Gastrocnemius medialis (tissue), 4 donors: ENCODE measurements around the gene MEPE. TPM values are rescaled to one million over a fixed set of nuclear protein-coding genes. Genes with fewer than 3 reads are reported as not detected.

Source experiments
- ATAC-seq, 2 donors: fragments of 150-250 bp; one replicate each; pipeline ENCODE4 v1.9.1; 2016
- DNase-seq, 2 donors: peaks; one replicate each; pipeline ENCODE4 v3.0.0-alpha.2; 2019
- H3K27ac ChIP-seq, 4 donors: fragments of 200-600 bp; sonication (generic); 1 replicate in 1 of 4; 2 replicates in 3 of 4; pipeline ENCODE4 v1.5.1; 2016 to 2018; ENCODE audit warnings: mild to moderate bottlenecking in 2 of 4, moderate library complexity in 1 of 4
- H3K27me3 ChIP-seq, 3 donors: fragments of 200-600 bp; sonication (generic) in 2 of 3; 1 replicate in 1 of 3; 2 replicates in 2 of 3; pipeline versions ENCODE4 v1.5.1 to v1.6.0; 2016 to 2019; ENCODE audit warnings: mild to moderate bottlenecking in 1 of 3, moderate library complexity in 1 of 3
- H3K36me3 ChIP-seq, 2 donors: fragments of 200-600 bp; sonication (generic) in 1 of 2; one replicate each; pipeline ENCODE4 v1.5.1; 2017 to 2018
- H3K4me1 ChIP-seq, 2 donors: fragments of 200-600 bp; sonication (generic) in 1 of 2; one replicate each; pipeline ENCODE4 v1.5.1; 2016 to 2017; ENCODE audit warnings: mild to moderate bottlenecking in 2 of 2
- H3K4me3 ChIP-seq, 4 donors: fragments of 200-600 bp; sonication (generic) in 3 of 4; 1 replicate in 1 of 4; 2 replicates in 3 of 4; pipeline ENCODE4 v1.5.1; 2016 to 2019; ENCODE audit warnings: mild to moderate bottlenecking in 2 of 4
- H3K9me3 ChIP-seq, 3 donors: fragments of 200-600 bp; sonication (generic) in 2 of 3; 1 replicate in 1 of 3; 2 replicates in 2 of 3; pipeline ENCODE4 v1.5.1; 2016 to 2019
- POLR2A ChIP-seq, 2 donors: fragments of 450-650 bp; IDR thresholded peaks; one replicate each; pipeline ENCODE4 v1.6.1; 2017; ENCODE audit warnings: antibody characterized with exemption in 2 of 2, mild to moderate bottlenecking in 2 of 2, moderate library complexity in 2 of 2
- in situ Hi-C, 4 donors: fragments of 200-750 bp; cut with MboI; loops; one replicate each; pipeline versions ENCODE4 v1.15.0 to v1.8.0; 2017; ENCODE audit warnings: low sequenced_read_pairs in 4 of 4
- intact Hi-C: fragments of 100-400 bp; cut with DNase I; formaldehyde crosslinking; loops from one replicate; pipeline ENCODE4 v1.15.1; 2023; ENCODE audit warnings: low total_unique reads
- total RNA-seq, 4 donors: library from RNA; depleted of rRNA; stranded (reverse); fragments of >200 nt; gene quantifications; one replicate each; pipeline versions ENCODE4 v1.1.0 to v1.2.3, GENCODE V29; 2016
- TF ChIP-seq, protein P1 (sequence below), 5 experiments: fragments of 450-650 bp in 3 of 5; fragments of 200-600 bp in 2 of 5; sonication (generic) in 2 of 5; IDR thresholded peaks in 4 of 5; conservative IDR thresholded peaks in 1 of 5; 1 replicate in 4 of 5; 2 replicates in 1 of 5; pipeline ENCODE4 v1.5.1; 2016 to 2019; ENCODE audit warnings: antibody characterized with exemption in 5 of 5, mild to moderate bottlenecking in 3 of 5, moderate library complexity in 3 of 5

The MEPE gene
- total RNA-seq, 4 donors from 2014 or later = not detected

DNA sequence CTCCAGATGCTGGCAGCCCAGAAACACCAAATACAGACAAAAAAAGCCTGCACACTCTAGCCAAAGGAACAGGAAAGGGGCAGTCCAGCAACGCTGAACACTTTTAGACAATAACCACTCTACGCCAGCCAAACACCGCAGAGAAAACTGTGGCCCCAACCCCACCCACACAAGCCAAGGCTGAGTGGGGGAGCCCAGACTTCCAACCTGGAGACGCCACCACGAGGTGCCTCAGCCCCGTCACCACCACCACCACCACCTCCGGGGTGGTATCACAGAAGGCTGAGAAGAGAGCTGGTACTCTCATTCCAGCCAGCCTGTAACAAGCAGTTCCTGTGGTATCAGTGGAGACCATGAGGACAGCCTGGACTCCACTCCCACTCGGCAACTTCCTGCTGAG, 22.8 kb downstream of the MEPE start:
- TF ChIP-seq POLR2A (IDR thresholded peaks at IDR 0.05) = no peak
- TF ChIP-seq, protein P1, sequence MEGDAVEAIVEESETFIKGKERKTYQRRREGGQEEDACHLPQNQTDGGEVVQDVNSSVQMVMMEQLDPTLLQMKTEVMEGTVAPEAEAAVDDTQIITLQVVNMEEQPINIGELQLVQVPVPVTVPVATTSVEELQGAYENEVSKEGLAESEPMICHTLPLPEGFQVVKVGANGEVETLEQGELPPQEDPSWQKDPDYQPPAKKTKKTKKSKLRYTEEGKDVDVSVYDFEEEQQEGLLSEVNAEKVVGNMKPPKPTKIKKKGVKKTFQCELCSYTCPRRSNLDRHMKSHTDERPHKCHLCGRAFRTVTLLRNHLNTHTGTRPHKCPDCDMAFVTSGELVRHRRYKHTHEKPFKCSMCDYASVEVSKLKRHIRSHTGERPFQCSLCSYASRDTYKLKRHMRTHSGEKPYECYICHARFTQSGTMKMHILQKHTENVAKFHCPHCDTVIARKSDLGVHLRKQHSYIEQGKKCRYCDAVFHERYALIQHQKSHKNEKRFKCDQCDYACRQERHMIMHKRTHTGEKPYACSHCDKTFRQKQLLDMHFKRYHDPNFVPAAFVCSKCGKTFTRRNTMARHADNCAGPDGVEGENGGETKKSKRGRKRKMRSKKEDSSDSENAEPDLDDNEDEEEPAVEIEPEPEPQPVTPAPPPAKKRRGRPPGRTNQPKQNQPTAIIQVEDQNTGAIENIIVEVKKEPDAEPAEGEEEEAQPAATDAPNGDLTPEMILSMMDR (IDR thresholded peaks at IDR 0.05 in 4 of 5, conservative IDR thresholded peaks at IDR 0.05 in 1 of 5) = no peak
- DNase-seq (no peak), ATAC-seq (no peak)
- intact Hi-C loops (no loop called here), in situ Hi-C loops (loop anchor here (5.0 to 25.0 kb wide), 4 partner anchors 119 to 657 kb away; partner anchors contain the start of genes SPP1 (in 2 of the 4) and PYURF (in 1 of the 4))
- no peaks in the 10 kb centered on the region for H3K9me3 ChIP-seq
- H3K36me3 ChIP-seq = no peaks in the 10 kb centered on the region
- H3K27me3 ChIP-seq = no peaks in the 10 kb centered on the region
- no peak overlapping the region for H3K27ac ChIP-seq
- H3K4me1 ChIP-seq = no peaks in the 10 kb centered on the region
- no peak overlapping the region for H3K4me3 ChIP-seq

DNA sequence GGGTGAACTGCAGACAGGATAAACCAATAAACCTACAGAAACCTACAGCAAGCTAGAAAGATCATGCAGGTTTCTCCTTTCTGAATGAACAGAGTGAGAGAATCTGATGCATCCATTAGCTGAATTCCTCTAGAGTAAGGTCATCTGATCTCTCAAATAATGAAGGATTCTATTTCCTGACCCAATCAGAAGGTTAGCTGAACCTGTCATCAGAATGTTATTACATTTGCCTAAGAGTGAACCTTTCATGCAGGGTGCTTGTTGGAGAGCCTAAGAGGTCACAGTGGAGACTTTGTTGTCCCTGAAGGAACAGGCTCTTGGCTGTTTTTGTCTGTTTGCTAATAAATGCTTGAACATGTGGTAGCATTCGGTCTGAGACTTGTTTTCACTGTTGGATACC, 24.0 kb downstream of the MEPE start:
- H3K27ac ChIP-seq = no peak overlapping the region
- DNase-seq (no peak), ATAC-seq (no peak)
- no peaks in the 10 kb centered on the region for H3K4me1 ChIP-seq
- in situ Hi-C loops = loop anchor here (5.0 to 25.0 kb wide), 4 partner anchors 118 to 655 kb away; partner anchors contain the start of genes SPP1 (in 2 of the 4) and PYURF (in 1 of the 4)
- TF ChIP-seq, protein P1 (IDR thresholded peaks at IDR 0.05 in 4 of 5, conservative IDR thresholded peaks at IDR 0.05 in 1 of 5) = no peak
- no peak for TF ChIP-seq POLR2A (IDR thresholded peaks at IDR 0.05)
- intact Hi-C loops = no loop called here
- H3K27me3 ChIP-seq = no peaks in the 10 kb centered on the region
- no peaks in the 10 kb centered on the region for H3K9me3 ChIP-seq
- H3K4me3 ChIP-seq = no peak overlapping the region
- H3K36me3 ChIP-seq = no peaks in the 10 kb centered on the region

- no peak for ATAC-seq
- no peak overlapping the region for H3K4me3 ChIP-seq
- in situ Hi-C loops = loop anchor here (5.0 to 25.0 kb wide), 4 partner anchors 117 to 655 kb away; partner anchors contain the start of genes SPP1 (in 2 of the 4) and PYURF (in 1 of the 4)
Measured at GRCh38 chr4:87857789-87858188, 25.0 kb downstream of the MEPE start.

DNA sequence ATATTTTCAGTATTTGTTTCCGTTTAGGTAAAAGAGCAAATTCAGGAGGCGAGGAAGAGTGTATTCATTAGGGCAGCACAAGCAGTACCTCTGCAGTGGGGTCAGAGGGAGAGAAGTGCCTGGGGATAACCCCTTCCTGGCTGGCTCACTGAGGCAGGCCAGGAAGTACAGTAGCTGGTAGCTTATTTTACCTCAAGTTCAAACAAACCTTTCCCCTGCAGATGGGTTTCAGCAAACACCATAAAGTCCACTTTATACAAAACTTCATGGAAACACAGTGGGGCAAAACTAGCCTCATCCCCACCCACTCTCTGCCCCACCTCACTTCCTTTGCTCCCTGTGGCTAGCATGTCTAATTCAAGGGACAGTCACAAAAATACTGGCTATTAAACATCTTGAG, 29.5 kb downstream of the MEPE start:
- H3K4me3 ChIP-seq = no peak overlapping the region
- in situ Hi-C loops = loop anchor here in 1 of 4 donors (25.0 kb wide), 1 partner anchor 650 kb away; the partner anchor contains the start of gene PYURF
- no peak for DNase-seq
- TF ChIP-seq, protein P1 (IDR thresholded peaks at IDR 0.05 in 4 of 5, conservative IDR thresholded peaks at IDR 0.05 in 1 of 5) = no peak
- TF ChIP-seq POLR2A (IDR thresholded peaks at IDR 0.05) = no peak
- H3K27me3 ChIP-seq = no peaks in the 10 kb centered on the region
- no peak overlapping the region for H3K27ac ChIP-seq
- intact Hi-C loops = no loop called here
- ATAC-seq = no peak
- no peaks in the 10 kb centered on the region for H3K9me3 ChIP-seq
- H3K36me3 ChIP-seq = no peaks in the 10 kb centered on the region
- H3K4me1 ChIP-seq = peaks cover 0 to 2% of the 10 kb centered on the region in 2 donors

More at GRCh38 chr4:87857789-87858188, 25.0 kb downstream of the MEPE start:
- intact Hi-C loops = no loop called here
- H3K27ac ChIP-seq = no peak overlapping the region
- H3K4me1 ChIP-seq = no peaks in the 10 kb centered on the region
- H3K9me3 ChIP-seq = no peaks in the 10 kb centered on the region
- H3K27me3 ChIP-seq = no peaks in the 10 kb centered on the region
- no peak for DNase-seq
- no peak for TF ChIP-seq POLR2A (IDR thresholded peaks at IDR 0.05)
- TF ChIP-seq, protein P1 (IDR thresholded peaks at IDR 0.05 in 4 of 5, conservative IDR thresholded peaks at IDR 0.05 in 1 of 5) = no peak
- no peaks in the 10 kb centered on the region for H3K36me3 ChIP-seq
